SU-DHL-6 (cell line): Measurements from ENCODE around the gene ABCG4.

Source experiments
- H2AFZ ChIP-seq: fragments of 200-600 bp; sonication (generic); 2 replicates; pipeline ENCODE4 v1.6.1; 2014; ENCODE audit warnings: low read depth, mild to moderate bottlenecking, moderate library complexity, mixed read lengths, antibody characterized with exemption, low read length; ENCODE audit not compliant: severe bottlenecking
- H3F3A ChIP-seq: fragments of 200-600 bp; shearing (Covaris generic); 2 replicates; pipeline ENCODE4 v1.6.0; 2016; ENCODE audit warnings: antibody characterized with exemption, mild to moderate bottlenecking; ENCODE audit not compliant: insufficient read depth
- H3K27ac ChIP-seq: fragments of 200-600 bp; sonication (generic); 2 replicates; pipeline ENCODE4 v1.5.1; 2016; ENCODE audit warnings: low read depth, mild to moderate bottlenecking, low read length, moderate library complexity, mixed read lengths
- H3K27me3 ChIP-seq: fragments of 200-600 bp; sonication (generic), shearing (Covaris generic); 2 replicates; pipeline ENCODE4 v1.6.0; 2014; ENCODE audit warnings: mild to moderate bottlenecking, low read length
- H3K36me3 ChIP-seq: fragments of 200-600 bp; sonication (generic); 2 replicates; pipeline ENCODE4 v1.6.1; 2014; ENCODE audit warnings: mild to moderate bottlenecking, low read length, mixed read lengths
- H3K4me2 ChIP-seq: fragments of 300-600, 200-600 bp; shearing (Covaris generic), sonication (generic); 2 replicates; pipeline ENCODE4 v1.6.0; 2014; ENCODE audit warnings: low read length, low read depth, mild to moderate bottlenecking; ENCODE audit not compliant: poor library complexity, severe bottlenecking
- H3K4me3 ChIP-seq: fragments of 200-600 bp; sonication (generic); 2 replicates; pipeline ENCODE4 v1.5.1; 2014; ENCODE audit warnings: antibody characterized with exemption, low read length, mild to moderate bottlenecking, mixed read lengths; ENCODE audit not compliant: insufficient read depth, poor library complexity, severe bottlenecking
- H3K79me2 ChIP-seq: fragments of 200-600 bp; sonication (generic); 2 replicates; pipeline ENCODE4 v1.6.1; 2014; ENCODE audit warnings: mild to moderate bottlenecking, low read length, moderate library complexity; ENCODE audit not compliant: insufficient read depth
- H3K9ac ChIP-seq: fragments of 200-600 bp; sonication (generic); 2 replicates; pipeline ENCODE4 v1.7.0; 2014; ENCODE audit warnings: mild to moderate bottlenecking, low read length
- H3K9me2 ChIP-seq: fragments of 200-600 bp; sonication (generic); replicated peaks from 2 replicates; pipeline ENCODE4 v1.6.1; 2014; ENCODE audit warnings: low read length; ENCODE audit not compliant: insufficient read depth
- H3K9me3 ChIP-seq: fragments of 200-600 bp; sonication (generic); 2 replicates; pipeline ENCODE4 v1.6.1; 2014; ENCODE audit warnings: low read length, mixed read lengths; ENCODE audit not compliant: insufficient read depth
- H4K20me1 ChIP-seq: fragments of 200-600 bp; sonication (generic); 2 replicates; pipeline ENCODE4 v1.6.1; 2014; ENCODE audit warnings: low read depth, mild to moderate bottlenecking, antibody characterized with exemption, low read length, moderate library complexity, mixed read lengths
- CTCF ChIP-seq: fragments of 200-600 bp; sonication (generic); IDR thresholded peaks from one replicate; pipeline ENCODE4 v1.5.1; 2017; ENCODE audit warnings: antibody characterized with exemption, mild to moderate bottlenecking, low read length, moderate library complexity; ENCODE audit not compliant: insufficient read depth, poor library complexity, severe bottlenecking
- EZH2phosphoT487 ChIP-seq: fragments of 200-600 bp; sonication (generic), shearing (Covaris generic); conservative IDR thresholded peaks from 2 replicates; pipeline ENCODE4 v1.6.1; 2018; ENCODE audit warnings: mild to moderate bottlenecking, antibody characterized with exemption, low read length, moderate library complexity, mixed read lengths

ABCG4 gene

GRCh38 chr11:119103793-119104192 lies 45.1 kb upstream of the ABCG4 start:
- Histone ChIP-seq H2AFZ (no peak overlapping the region), H4K20me1 (no peaks in the 10 kb centered on the region), H3K27me3 (no peaks in the 10 kb centered on the region), H3K27ac (no peak overlapping the region), H3K79me2 (peaks cover 32% of the 10 kb centered on the region), H3F3A (peaks cover 14% of the 10 kb centered on the region), H3K4me3 (no peak overlapping the region), H3K9ac (no peak overlapping the region), H3K36me3 (0 out of 2 replicates have a peak, but pooled peaks cover under 1% of the 10 kb centered on the region), H3K4me2 (no peak overlapping the region), H3K9me3 (no peaks in the 10 kb centered on the region), H3K9me2 (no peaks in the 10 kb centered on the region)
- TF ChIP-seq EZH2phosphoT487 (no peak), CTCF (no peak)

GRCh38 chr11:119106564-119107537 lies 42.0 kb upstream of the ABCG4 start, which contains the start of gene C2CD2L:
C2CD2L (plus strand) TSS chr11:119107344; CDS start chr11:119107742, 398 bp downstream.
- no peaks in the 10 kb centered on the region for H3K36me3 ChIP-seq
- no peaks in the 10 kb centered on the region for H3K27me3 ChIP-seq
- H3F3A ChIP-seq: peaks cover 8% of the 10 kb centered on the region
- H3K79me2 ChIP-seq: peaks cover 23% of the 10 kb centered on the region
- H2AFZ ChIP-seq: peak within 1 kb of the TSS; percentile 72
- peak within 1 kb of the TSS; percentile 92 for H3K9ac ChIP-seq
- H3K9me2 ChIP-seq: no peaks in the 10 kb centered on the region
- no peaks in the 10 kb centered on the region for H3K9me3 ChIP-seq
- H4K20me1 ChIP-seq: no peaks in the 10 kb centered on the region
- TF ChIP-seq CTCF (no peak), EZH2phosphoT487 (no peak)
- H3K4me2 ChIP-seq: peak within 1 kb of the TSS; percentile 93
- peak within 1 kb of the TSS; percentile 94 for H3K4me3 ChIP-seq
- H3K27ac ChIP-seq: peak within 1 kb of the TSS; percentile 58

- no peak for TF ChIP-seq EZH2phosphoT487
- no peak for TF ChIP-seq CTCF
- peaks cover 8% of the 10 kb centered on the region for H3F3A ChIP-seq
- H3K36me3 ChIP-seq: no peaks in the 10 kb centered on the region
- H2AFZ ChIP-seq: peak overlapping the region; percentile 2
- peak overlapping the region; percentile 92 for H3K9ac ChIP-seq
- H3K4me2 ChIP-seq: peak overlapping the region; percentile 93
- no peaks in the 10 kb centered on the region for H3K9me3 ChIP-seq
- H3K27me3 ChIP-seq: no peaks in the 10 kb centered on the region
- H4K20me1 ChIP-seq: no peaks in the 10 kb centered on the region
- peak overlapping the region; percentile 94 for H3K4me3 ChIP-seq
- peak overlapping the region; percentile 36 for H3K27ac ChIP-seq
- no peaks in the 10 kb centered on the region for H3K9me2 ChIP-seq
- H3K79me2 ChIP-seq: peaks cover 23% of the 10 kb centered on the region
Observed at GRCh38 chr11:119107538-119108145, 41.2 kb upstream of the ABCG4 start.
